GM21825 (cell line): ENCODE results near the gene CDON.

Source experiments
- ATAC-seq: cut with Tn5 transposase; IDR thresholded peaks from one replicate; pipeline ENCODE4 v1.9.1; 2021; ENCODE audit warnings: mild to moderate bottlenecking, moderate library complexity; ENCODE audit not compliant: unreplicated experiment

The CDON gene

GRCh38 chr11:125946712-125947418, 115.8 kb downstream of the CDON start:
- ATAC-seq = no peak

GRCh38 chr11:125945797-125946520, 116.7 kb downstream of the CDON start, which contains the start of gene VSIG10L2:
Gene VSIG10L2, plus strand, starts transcription at chr11:125946044. Its CDS starts 12 bp downstream, at chr11:125946056.
- ATAC-seq = no peak

- ATAC-seq = no peak
These were observed 117.5 kb downstream of the CDON start for GRCh38 chr11:125945011-125945796.

- no peak for ATAC-seq
These were observed 118.2 kb downstream of the CDON start for GRCh38 chr11:125944350-125945010.

GRCh38 chr11:125943661-125944349, 118.9 kb downstream of the CDON start:
- ATAC-seq = no peak

GRCh38 chr11:125942771-125943428, 119.8 kb downstream of the CDON start:
- ATAC-seq = no peak

GRCh38 chr11:125941619-125942611, 120.8 kb downstream of the CDON start:
- no peak for ATAC-seq

GRCh38 chr11:125941267-125941618, 121.4 kb downstream of the CDON start:
- ATAC-seq = no peak

- ATAC-seq = no peak
These were observed 122.5 kb downstream of the CDON start for GRCh38 chr11:125940145-125940544.

- no peak for ATAC-seq
These were observed 123.6 kb downstream of the CDON start for GRCh38 chr11:125939081-125939521.

- no peak for ATAC-seq
These were observed 124.2 kb downstream of the CDON start for GRCh38 chr11:125938418-125938817.

- ATAC-seq = no peak
These were observed 127.0 kb downstream of the CDON start for GRCh38 chr11:125935618-125936199.

GRCh38 chr11:125935056-125935455, 127.6 kb downstream of the CDON start:
- ATAC-seq = no peak

GRCh38 chr11:125934473-125934872, 128.2 kb downstream of the CDON start:
- no peak for ATAC-seq

- no peak for ATAC-seq
These were observed 129.4 kb downstream of the CDON start for GRCh38 chr11:125933030-125933813.

- ATAC-seq = no peak
These were observed 130.4 kb downstream of the CDON start for GRCh38 chr11:125932301-125932700.

GRCh38 chr11:125931668-125932067, 131.0 kb downstream of the CDON start:
- ATAC-seq = no peak

GRCh38 chr11:125931116-125931515, 131.6 kb downstream of the CDON start:
- no peak for ATAC-seq
